ENCODE data around the gene UGT1A6. TPM values are rescaled to one million over a fixed set of nuclear protein-coding genes. Genes with fewer than 3 reads are reported as not detected.

UGT1A6 gene
- total RNA-seq, 1 donor: not detected

- no peaks in the 10 kb centered on the region for H3K79me2 ChIP-seq (ENCODE audit: insufficient read depth, low read length)
- H3K27ac ChIP-seq (ENCODE audit: low read depth, low read length): no peak within 1 kb of the TSS
- no peaks in the 10 kb centered on the region for H3K36me3 ChIP-seq (ENCODE audit: insufficient read depth, low read length)
- no peak within 1 kb of the TSS for H2AFZ ChIP-seq (ENCODE audit: low read length)
- no peaks in the 10 kb centered on the region for H4K20me1 ChIP-seq (ENCODE audit: insufficient read depth, low read length)
- H3K4me1 ChIP-seq (ENCODE audit: insufficient read depth, low read length): no peaks in the 10 kb centered on the region
- H3K27me3 ChIP-seq (ENCODE audit: insufficient read depth, low read length): no peaks in the 10 kb centered on the region
- no peak for TF ChIP-seq CTCF (IDR thresholded peaks at IDR 0.05; ENCODE audit: extremely low read depth, low read depth, low read length)
- no peaks in the 10 kb centered on the region for H3K9me3 ChIP-seq (ENCODE audit: low read depth, low read length)
- no peak within 1 kb of the TSS for H3K4me2 ChIP-seq (ENCODE audit: insufficient read depth, low read length)
- DNase-seq (ENCODE audit: insufficient read length, low spot score, missing footprints): no peak
- H3K4me3 ChIP-seq (ENCODE audit: insufficient read depth, low read length): no peak within 1 kb of the TSS
Measured at GRCh38 chr2:233681521-233682099, 11.1 kb upstream of the UGT1A6 start, which contains the start of gene UGT1A7. Gene UGT1A7 (plus strand): TSS chr2:233681901. CDS start chr2:233681938, 37 bp downstream.

- DNase-seq (ENCODE audit: insufficient read length, low spot score, missing footprints): no peak
- Histone ChIP-seq H3K36me3 (ENCODE audit: insufficient read depth, low read length) (no peaks in the 10 kb centered on the region), H3K27me3 (ENCODE audit: insufficient read depth, low read length) (no peaks in the 10 kb centered on the region), H3K79me2 (ENCODE audit: insufficient read depth, low read length) (no peaks in the 10 kb centered on the region), H4K20me1 (ENCODE audit: insufficient read depth, low read length) (no peaks in the 10 kb centered on the region), H2AFZ (ENCODE audit: low read length) (no peak overlapping the region), H3K27ac (ENCODE audit: low read depth, low read length) (no peak overlapping the region), H3K4me1 (ENCODE audit: insufficient read depth, low read length) (no peaks in the 10 kb centered on the region), H3K4me3 (ENCODE audit: insufficient read depth, low read length) (no peak overlapping the region), H3K9me3 (ENCODE audit: low read depth, low read length) (no peaks in the 10 kb centered on the region), H3K4me2 (ENCODE audit: insufficient read depth, low read length) (no peak overlapping the region)
- no peak for TF ChIP-seq CTCF (IDR thresholded peaks at IDR 0.05; ENCODE audit: extremely low read depth, low read depth, low read length)
Measured at GRCh38 chr2:233684640-233685039, 8.1 kb upstream of the UGT1A6 start.

- no peaks in the 10 kb centered on the region for H3K79me2 ChIP-seq (ENCODE audit: insufficient read depth, low read length)
- no peak overlapping the region for H2AFZ ChIP-seq (ENCODE audit: low read length)
- H4K20me1 ChIP-seq (ENCODE audit: insufficient read depth, low read length): no peaks in the 10 kb centered on the region
- H3K9me3 ChIP-seq (ENCODE audit: low read depth, low read length): no peaks in the 10 kb centered on the region
- no peak for TF ChIP-seq CTCF (IDR thresholded peaks at IDR 0.05; ENCODE audit: extremely low read depth, low read depth, low read length)
- no peak overlapping the region for H3K4me2 ChIP-seq (ENCODE audit: insufficient read depth, low read length)
- no peaks in the 10 kb centered on the region for H3K36me3 ChIP-seq (ENCODE audit: insufficient read depth, low read length)
- no peak overlapping the region for H3K27ac ChIP-seq (ENCODE audit: low read depth, low read length)
- no peak for DNase-seq (ENCODE audit: insufficient read length, low spot score, missing footprints)
- H3K4me3 ChIP-seq (ENCODE audit: insufficient read depth, low read length): no peak overlapping the region
- no peaks in the 10 kb centered on the region for H3K27me3 ChIP-seq (ENCODE audit: insufficient read depth, low read length)
- peaks cover 6% of the 10 kb centered on the region for H3K4me1 ChIP-seq (ENCODE audit: insufficient read depth, low read length)
Measured at GRCh38 chr2:233686928-233687327, 5.8 kb upstream of the UGT1A6 start.

- Histone ChIP-seq H3K4me3 (ENCODE audit: insufficient read depth, low read length) (no peak overlapping the region), H3K4me2 (ENCODE audit: insufficient read depth, low read length) (no peak overlapping the region), H2AFZ (ENCODE audit: low read length) (no peak overlapping the region), H3K4me1 (ENCODE audit: insufficient read depth, low read length) (peaks cover 6% of the 10 kb centered on the region), H3K36me3 (ENCODE audit: insufficient read depth, low read length) (no peaks in the 10 kb centered on the region), H3K79me2 (ENCODE audit: insufficient read depth, low read length) (no peaks in the 10 kb centered on the region), H3K27me3 (ENCODE audit: insufficient read depth, low read length) (peaks cover 8% of the 10 kb centered on the region), H3K9me3 (ENCODE audit: low read depth, low read length) (no peaks in the 10 kb centered on the region), H4K20me1 (ENCODE audit: insufficient read depth, low read length) (no peaks in the 10 kb centered on the region), H3K27ac (ENCODE audit: low read depth, low read length) (no peak overlapping the region)
- DNase-seq (ENCODE audit: insufficient read length, low spot score, missing footprints): no peak
- no peak for TF ChIP-seq CTCF (IDR thresholded peaks at IDR 0.05; ENCODE audit: extremely low read depth, low read depth, low read length)
Measured at GRCh38 chr2:233688341-233688740, 4.3 kb upstream of the UGT1A6 start.

Data from osteoblast (primary cell).